Measurements from ENCODE around the gene SLC6A4.

Gene SLC6A4

DNA sequence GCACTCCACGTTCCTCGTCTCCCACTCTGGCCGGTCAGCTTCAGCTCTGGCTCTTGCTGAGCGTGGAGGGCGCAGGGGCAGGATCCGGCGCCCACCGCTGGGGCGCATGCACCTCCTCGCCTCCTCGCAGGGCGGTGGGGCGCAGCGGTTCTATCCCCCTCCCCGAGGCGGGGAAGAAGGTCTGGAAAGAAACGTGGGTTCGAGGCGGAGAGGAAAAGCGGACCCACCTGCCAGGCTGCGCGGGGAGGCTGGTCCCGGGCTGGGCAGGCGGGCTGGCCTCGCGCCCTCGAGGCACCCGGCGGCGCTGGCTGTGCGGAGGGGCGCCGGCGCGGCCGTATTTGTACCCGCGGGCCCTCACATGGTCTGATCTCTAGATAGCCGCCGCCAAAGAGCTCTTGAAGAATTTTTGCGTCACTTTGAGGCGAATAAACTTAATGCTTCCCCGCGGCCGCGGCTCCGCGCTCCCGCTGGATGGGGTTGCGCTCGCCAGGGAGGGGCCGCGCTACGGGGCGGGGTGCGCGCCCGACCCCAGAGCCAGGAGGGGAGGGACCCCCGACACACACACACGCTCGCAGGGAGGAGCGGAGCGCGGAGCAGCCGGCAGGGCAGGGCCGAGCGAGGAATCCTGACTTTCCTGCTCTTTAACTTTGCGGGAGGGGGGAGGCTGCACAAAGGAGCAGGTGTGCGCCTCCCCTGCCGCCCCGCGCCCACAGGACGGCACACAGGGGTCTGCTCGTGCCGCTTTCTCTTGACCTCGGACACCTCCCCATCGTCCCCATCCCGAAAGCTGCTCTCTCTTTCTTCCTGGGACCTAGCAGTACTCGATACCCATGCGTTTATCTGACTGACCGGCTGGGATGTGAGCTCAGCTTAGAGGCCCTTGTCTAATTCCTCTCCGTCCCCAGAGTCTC, at the start of gene SLC6A4:
Gene SLC6A4 (minus strand): TSS at position 312 of the 911 bp plus-strand sequence. CDS start 13,739 bp downstream, outside the sequence.
- no peak for DNase-seq (ENCODE audit: low read depth)

DNA sequence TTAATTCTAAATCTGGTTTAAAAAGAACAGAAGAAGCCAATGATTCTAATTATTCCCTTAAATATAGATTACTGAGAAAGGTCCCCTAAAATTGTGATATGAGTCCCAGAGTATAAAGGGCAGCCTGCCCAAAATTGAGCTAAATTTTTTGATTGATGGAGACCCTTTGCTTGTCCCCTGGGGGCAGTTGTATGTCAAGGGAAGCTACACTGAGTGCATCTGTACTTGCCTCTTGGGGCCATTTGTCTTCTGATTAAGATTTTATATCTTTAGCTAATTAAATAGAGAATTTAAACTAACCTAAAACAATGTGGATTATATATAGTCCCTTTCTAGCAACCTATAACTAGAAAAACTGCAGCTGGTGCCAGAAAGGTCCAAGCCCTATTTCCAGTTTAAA, 43.7 kb upstream of the SLC6A4 start:
- no peak for DNase-seq (ENCODE audit: low read depth)

DNA sequence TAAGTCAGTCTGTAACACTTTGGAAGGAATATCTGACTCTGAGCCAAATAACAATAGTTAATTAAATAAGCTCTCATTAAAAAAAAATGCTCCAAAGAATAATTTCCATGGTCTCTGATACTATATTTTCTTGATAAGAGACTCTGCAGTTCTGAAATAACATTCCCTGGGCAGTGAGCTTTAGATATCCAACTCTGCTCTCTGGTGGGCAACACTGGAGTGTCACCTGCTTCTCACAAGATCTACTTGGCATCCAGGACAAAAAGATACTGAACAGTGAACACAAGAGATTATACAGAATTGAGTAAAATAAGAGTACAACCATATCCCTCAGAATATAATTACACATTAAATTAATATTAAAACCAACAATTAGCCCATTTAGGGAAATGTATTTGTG, 42.5 kb upstream of the SLC6A4 start:
- DNase-seq (ENCODE audit: low read depth) = peak; percentile 67

GRCh38 chr17:30275911-30276310, 40.4 kb upstream of the SLC6A4 start:
- no peak for DNase-seq (ENCODE audit: low read depth)

DNA sequence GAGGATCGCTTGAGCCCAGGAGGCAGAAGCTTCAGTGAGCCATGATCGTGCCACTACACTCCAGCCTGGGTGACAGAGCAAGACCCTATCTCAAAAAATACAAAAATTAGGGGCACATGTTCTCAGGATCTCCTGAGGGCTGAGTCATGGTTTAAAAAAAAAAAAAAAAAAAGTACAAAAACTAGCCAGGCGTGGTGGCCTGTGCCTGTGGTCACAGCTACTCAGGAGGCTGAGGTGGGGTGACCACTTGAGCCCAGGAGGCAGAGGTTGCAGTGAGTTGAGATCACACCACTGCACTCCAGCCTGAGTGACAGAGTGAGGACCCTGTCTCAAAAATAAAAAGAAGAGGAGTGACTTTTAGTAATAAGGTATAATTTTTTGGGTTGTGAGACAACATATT, 39.4 kb upstream of the SLC6A4 start:
- DNase-seq (ENCODE audit: low read depth) = no peak

DNA sequence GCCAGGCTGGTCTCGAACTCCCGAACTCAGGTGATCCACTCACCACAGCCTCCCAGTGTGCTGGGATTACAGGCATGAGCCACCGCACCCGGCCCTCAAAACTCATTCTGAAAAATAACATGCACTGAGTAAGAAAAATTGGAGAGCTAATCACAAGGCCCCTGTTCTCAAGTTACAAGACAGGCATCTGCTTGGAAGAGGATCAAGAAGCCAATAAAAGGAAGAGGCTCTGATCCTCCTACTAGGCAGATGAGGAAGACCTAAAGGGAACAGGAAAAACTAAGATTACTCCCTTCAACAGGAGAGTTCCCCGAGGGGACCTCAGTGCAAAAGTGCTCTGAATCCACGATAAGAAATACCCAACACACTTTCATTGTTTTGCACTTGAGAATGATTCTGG, 37.9 kb upstream of the SLC6A4 start:
- DNase-seq (ENCODE audit: low read depth) = peak; percentile 15

DNA sequence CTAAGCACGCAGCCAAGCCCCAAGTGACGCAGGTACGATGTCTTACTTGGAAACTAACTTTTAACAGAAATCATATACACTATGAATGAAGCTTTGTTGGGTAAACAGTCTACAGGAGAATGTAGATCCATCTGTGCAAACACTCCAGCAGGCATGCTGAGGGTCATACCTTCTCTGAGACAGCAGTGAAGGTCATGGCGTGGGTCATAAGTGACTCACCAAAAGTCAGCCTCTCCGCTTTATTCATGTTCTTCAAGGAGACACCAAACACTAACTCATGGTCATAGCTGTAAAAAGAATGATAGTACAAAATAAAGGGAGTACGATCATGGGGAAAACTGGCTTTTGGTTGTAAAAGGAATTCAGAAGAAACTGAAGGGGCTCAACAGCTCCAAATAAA, 35.6 kb upstream of the SLC6A4 start:
- peak; percentile 65 for DNase-seq (ENCODE audit: low read depth)

DNA sequence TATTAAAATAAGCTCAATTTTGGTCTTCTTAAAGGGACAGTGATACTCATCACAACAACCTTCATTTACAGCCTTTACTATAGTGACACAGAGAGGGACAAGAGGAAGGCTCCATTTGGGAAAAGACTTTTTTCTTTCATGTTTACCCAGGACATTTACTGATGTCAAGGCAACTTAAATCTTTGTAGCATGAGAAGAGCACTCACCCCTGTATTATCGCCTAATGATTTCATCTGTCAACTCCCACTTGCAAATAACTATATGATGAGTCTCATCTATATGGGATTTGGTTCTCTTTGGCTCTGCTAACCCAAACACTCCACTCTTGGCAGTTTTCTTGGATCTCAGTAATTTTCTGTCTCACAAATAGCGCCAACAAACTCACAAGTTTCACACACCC, 32.1 kb upstream of the SLC6A4 start:
- peak; percentile 75 for DNase-seq (ENCODE audit: low read depth)

DNA sequence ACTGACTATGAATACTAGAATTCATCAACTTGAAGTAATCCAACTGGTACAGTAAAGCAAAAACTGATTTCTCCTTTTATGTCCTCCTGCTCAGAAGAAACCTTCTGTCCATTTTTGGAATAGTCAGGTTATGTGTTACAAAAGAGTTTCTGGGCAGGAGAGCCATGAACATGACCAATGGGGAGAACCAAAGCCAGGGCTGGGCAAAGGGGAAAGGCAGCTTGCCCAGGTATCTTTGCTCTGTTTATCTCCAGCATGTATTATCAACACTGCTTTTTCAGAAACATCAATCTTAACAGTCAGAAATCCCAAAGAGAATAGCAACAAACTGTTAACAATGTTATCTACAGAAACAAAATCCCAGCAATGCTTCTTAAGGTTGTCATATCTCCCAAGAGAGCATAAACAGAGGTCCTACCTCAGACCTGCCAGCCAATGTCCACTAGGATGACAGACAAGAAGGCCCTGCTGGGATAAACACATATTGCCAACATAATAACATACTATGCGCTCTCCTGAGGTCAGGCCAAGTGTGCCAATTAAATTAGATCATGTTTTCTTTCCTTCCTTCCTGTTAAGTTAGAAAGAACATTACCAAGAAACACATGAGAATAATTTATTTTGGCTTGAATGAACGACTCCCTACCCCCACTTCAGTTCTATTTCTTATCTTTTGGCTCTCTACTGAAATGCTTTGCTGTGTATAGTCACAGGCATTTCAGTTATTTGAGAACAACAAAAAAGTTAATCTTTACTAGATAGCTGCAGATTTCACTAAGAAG, 28.2 kb upstream of the SLC6A4 start:
- DNase-seq (ENCODE audit: low read depth) = peak; percentile 95

- DNase-seq (ENCODE audit: low read depth) = peak; percentile 75
These were observed 21.4 kb upstream of the SLC6A4 start for GRCh38 chr17:30256756-30257506.

GRCh38 chr17:30254150-30254549, 18.7 kb upstream of the SLC6A4 start:
- DNase-seq (ENCODE audit: low read depth) = no peak

GRCh38 chr17:30253312-30253711, 17.8 kb upstream of the SLC6A4 start:
- DNase-seq (ENCODE audit: low read depth) = no peak

DNA sequence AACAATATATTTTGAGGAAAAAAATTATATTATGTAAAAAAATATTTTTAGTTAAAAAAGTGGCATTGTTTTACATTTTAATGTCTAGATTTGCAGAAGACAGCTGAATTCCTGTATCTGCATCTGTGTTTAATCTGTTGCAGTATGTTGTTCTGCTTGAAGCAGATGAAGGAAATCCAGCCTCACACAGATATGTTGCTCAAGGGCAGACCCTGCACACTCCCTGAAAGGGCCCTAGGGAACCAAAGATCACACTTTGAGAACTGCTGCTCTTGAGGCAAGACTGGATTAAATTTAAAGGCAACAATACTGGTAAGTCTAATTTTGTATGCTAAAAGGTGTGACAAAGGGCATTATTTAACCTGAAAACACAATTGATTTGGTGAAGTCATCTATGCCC, 16.4 kb upstream of the SLC6A4 start:
- DNase-seq (ENCODE audit: low read depth) = no peak

DNA sequence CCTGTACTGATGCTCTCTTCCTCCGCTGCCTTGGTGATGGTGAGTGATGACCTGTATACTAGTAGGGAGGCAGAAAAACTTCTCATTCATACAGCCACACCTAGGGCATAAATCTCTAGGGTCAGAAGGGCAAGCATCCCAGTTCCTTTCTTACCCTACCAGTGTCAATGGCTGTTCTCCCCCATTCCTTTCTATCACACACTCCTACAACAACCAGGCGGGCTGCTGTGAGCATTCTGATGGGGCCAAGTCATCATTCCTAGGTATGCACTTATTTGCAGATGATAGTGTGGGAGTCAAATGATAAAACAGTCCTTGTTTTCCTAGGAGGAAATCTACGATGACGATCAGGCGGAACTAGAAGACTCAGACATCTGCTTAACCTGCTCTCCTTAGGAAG, 14.0 kb upstream of the SLC6A4 start:
- DNase-seq (ENCODE audit: low read depth) = peak; percentile 49

- DNase-seq (ENCODE audit: low read depth) = no peak
These were observed 13.3 kb upstream of the SLC6A4 start for GRCh38 chr17:30248786-30249185.

DNA sequence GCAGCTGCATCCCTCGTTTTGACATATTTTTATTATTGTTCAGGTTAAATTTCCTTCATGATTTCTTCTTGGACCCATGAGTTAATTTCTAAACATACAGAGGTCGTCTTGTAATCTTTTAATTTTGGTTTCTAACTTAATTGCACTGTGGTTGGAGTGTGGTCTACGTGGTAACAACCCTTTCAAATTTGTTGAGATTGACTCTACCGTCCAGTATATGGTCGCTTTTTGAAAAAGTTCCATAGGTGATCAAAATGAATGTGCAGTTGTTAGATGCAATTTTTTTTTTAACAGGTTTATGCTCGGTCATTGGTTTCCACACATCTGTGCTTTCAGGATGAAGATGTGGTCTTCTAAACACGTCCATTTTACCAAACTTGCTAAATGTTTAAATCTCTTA, 11.0 kb upstream of the SLC6A4 start:
- DNase-seq (ENCODE audit: low read depth) = no peak

DNA sequence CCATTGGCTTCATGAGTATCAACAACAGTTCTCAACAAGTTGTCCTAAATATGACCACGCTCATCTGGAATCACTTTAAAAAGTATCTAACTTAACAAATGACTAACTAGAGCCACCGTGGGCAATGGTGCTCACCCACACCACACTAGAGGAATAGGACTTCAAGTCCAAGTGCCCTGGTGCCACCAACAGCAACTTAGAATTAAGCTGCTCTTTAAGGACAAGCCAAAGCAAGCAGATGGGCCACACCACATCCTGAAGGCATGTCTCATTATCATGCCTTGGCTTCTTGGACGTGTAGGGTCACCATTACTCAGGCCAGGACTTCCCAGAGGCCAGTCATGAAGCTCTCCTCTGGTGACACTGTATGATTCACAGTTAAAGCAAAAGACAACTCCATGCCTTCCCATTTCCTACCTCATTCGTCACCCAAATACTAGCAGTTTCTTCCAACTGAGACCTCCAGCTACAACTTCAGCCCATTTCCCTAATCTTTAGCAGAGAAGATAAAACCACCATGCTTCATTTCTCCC, 9.4 kb upstream of the SLC6A4 start:
- no peak for DNase-seq (ENCODE audit: low read depth)

DNA sequence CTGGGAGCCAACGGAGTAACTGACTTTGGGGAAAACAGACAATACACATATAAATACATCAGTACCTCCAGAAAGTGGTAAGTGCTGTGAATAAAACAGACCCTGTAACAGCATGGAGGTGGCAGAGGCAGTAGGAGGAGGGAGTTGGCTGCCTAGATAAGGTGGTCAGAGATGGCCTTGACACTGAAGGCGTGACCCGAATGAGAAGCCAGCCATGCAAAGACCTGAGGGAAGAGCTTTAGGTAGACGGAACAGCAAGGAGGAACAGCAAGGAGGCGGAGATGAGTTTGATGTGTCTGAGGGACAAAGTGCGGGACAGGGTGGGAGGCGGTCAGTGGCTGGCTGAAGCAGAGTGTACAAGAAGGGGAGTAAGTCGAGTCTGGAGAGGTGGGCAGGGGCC, 8.1 kb upstream of the SLC6A4 start:
- no peak for DNase-seq (ENCODE audit: low read depth)

DNA sequence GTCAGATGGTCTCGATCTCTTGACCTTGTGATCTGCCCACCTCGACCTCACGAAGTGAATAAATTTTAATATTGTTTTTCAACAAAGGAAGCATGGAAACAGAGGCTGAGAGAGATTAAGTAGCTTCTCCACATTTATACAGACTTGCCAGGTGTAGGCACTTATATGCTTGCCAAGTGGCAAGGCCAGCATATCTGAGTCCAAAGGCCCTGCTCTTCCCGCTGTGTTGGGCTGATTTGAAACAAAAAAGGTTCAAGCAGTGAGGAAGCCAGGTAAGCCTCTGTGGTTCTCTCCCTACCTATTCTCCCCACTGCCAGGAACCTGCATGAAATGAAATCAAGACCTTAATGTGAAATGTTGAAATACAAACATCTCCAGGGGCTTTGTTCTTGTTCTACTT, 7.5 kb upstream of the SLC6A4 start:
- no peak for DNase-seq (ENCODE audit: low read depth)

- DNase-seq (ENCODE audit: low read depth) = no peak
These were observed 5.6 kb upstream of the SLC6A4 start for GRCh38 chr17:30241051-30241450.

GRCh38 chr17:30240177-30240576, 4.7 kb upstream of the SLC6A4 start:
- DNase-seq (ENCODE audit: low read depth) = no peak

DNA sequence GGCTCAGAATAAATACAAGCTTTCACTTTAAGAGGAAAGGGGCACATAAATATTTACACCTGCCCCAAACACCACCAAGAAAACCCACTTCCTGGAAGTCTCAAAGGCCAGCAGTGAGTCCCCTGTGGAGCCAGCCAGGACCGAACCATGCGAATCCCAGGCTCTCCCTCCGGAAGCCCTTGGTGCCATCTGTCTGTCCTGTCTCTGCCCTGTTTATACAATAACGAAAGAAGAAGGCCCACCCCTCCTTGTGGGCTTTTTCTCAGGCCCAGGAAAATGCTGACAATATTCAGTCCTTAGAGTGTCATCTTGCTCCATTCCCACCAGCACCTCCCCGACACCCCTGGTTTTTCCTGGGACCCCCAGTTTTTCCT, 3.6 kb upstream of the SLC6A4 start:
- no peak for DNase-seq (ENCODE audit: low read depth)
